ENCODE measurements around the gene MYH15. TPM values are rescaled to one million over a fixed set of nuclear protein-coding genes. Genes with fewer than 3 reads are reported as not detected.

The MYH15 gene
- total RNA-seq, 4 donors from 2014 or later: 0.10 to 0.27 (median 0.13) TPM; not detected in 1

DNA sequence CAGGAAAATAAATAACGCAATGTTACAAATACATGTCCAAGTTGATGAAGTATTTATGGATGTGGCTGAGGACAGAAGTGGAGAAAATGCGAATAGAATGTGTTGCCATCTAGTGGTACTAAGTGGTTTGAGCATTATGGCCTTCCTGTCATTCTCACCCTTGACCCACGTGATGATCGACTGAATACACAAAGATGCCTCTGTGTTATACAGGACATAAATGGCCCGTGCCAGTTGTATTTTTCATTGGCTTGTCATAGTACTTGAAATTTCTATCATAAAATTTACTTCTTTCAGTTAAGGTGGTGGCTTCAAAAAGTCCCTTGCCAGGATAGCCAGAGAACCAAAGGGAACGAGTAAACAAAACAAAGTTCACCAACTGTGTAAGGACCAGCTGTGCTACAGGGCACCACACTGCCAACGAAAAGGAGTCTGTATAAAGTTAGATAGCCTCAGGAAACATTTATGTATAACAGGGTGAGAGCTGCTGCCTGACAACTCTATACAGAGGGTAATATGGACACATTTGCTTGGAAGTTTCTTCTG is 103.7 kb downstream of the MYH15 start:
- intact Hi-C loops (cut with DNase I; ENCODE audit: low total_unique reads) (no loop called here), in situ Hi-C loops (cut with MboI; ENCODE audit: low sequenced_read_pairs in 4 of 4) (loop anchor here in 1 of 4 donors (25.0 kb wide), 1 partner anchor 469 kb away; no protein-coding TSS in a partner anchor)
- Histone ChIP-seq H3K4me1 (no peaks in the 10 kb centered on the region), H3K36me3 (no peaks in the 10 kb centered on the region), H3K9me3 (no peaks in the 10 kb centered on the region), H3K27ac (no peak overlapping the region), H3K4me3 (no peak overlapping the region), H3K27me3 (no peaks in the 10 kb centered on the region)
- ATAC-seq: peak in 1 of 2 donors; percentile 56
- no peak for DNase-seq
- TF ChIP-seq POLR2A (IDR thresholded peaks at IDR 0.05): no peak
- TF ChIP-seq, protein P1, sequence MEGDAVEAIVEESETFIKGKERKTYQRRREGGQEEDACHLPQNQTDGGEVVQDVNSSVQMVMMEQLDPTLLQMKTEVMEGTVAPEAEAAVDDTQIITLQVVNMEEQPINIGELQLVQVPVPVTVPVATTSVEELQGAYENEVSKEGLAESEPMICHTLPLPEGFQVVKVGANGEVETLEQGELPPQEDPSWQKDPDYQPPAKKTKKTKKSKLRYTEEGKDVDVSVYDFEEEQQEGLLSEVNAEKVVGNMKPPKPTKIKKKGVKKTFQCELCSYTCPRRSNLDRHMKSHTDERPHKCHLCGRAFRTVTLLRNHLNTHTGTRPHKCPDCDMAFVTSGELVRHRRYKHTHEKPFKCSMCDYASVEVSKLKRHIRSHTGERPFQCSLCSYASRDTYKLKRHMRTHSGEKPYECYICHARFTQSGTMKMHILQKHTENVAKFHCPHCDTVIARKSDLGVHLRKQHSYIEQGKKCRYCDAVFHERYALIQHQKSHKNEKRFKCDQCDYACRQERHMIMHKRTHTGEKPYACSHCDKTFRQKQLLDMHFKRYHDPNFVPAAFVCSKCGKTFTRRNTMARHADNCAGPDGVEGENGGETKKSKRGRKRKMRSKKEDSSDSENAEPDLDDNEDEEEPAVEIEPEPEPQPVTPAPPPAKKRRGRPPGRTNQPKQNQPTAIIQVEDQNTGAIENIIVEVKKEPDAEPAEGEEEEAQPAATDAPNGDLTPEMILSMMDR (IDR thresholded peaks at IDR 0.05 in 4 of 5, conservative IDR thresholded peaks at IDR 0.05 in 1 of 5): peak in 1 of 5 experiments; percentile 56

DNA sequence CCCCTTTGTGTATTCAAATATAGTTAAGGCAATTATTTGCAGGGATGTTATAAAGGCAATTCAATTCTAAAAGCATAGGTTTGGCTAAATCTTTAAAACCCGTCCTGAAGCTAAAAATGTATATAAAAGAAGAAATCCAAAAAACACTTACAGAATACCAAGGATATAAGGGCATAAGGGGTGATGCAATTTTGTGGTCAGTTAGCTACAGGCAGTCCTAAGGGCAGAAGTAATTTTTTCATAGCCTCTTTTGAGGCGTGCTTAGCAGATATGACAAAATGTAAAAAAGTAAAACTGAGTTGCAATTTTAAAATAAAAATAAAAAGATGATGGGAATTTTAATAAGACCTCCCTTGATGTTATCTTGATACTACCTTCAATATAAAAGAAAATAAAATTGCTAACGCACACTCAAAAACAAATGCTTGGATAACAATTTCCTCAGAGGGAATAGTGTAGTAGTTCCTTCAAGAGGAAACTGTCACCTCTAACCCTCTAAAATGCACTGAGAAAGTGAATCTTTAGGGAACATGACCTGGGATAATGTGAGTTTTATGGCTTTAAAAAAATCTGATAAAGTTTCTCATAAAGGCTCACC is 104.2 kb downstream of the MYH15 start:
- ATAC-seq (no peak), DNase-seq (no peak)
- H3K4me3 ChIP-seq: no peak overlapping the region
- intact Hi-C loops (cut with DNase I; ENCODE audit: low total_unique reads): no loop called here
- no peaks in the 10 kb centered on the region for H3K4me1 ChIP-seq
- H3K27me3 ChIP-seq: no peaks in the 10 kb centered on the region
- H3K36me3 ChIP-seq: no peaks in the 10 kb centered on the region
- in situ Hi-C loops (cut with MboI; ENCODE audit: low sequenced_read_pairs in 4 of 4): loop anchor here in 1 of 4 donors (25.0 kb wide), 1 partner anchor 469 kb away; no protein-coding TSS in a partner anchor
- no peaks in the 10 kb centered on the region for H3K9me3 ChIP-seq
- TF ChIP-seq, protein P1 (IDR thresholded peaks at IDR 0.05 in 4 of 5, conservative IDR thresholded peaks at IDR 0.05 in 1 of 5): no peak
- H3K27ac ChIP-seq: no peak overlapping the region

DNA sequence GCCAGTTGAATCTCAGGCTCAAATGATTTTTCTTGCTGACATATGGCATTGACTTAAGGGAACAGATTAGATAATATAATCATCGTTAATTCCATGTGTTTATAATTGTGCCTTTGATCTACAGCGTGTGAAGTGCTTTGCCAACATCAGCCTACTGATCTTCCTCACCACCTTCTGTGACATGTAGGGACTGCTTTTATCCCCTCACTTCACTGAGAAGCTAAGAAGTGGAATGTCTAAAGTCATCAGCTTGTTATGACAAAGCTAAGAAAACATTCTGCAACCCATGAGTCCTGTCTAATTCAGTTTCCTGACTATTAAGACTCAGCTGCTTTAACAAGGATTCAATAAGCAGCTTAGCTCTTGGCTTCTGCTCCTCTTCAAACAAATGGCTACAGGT is 106.0 kb downstream of the MYH15 start:
- intact Hi-C loops (cut with DNase I; ENCODE audit: low total_unique reads) (no loop called here), in situ Hi-C loops (cut with MboI; ENCODE audit: low sequenced_read_pairs in 4 of 4) (loop anchor here in 1 of 4 donors (25.0 kb wide), 1 partner anchor 467 kb away; no protein-coding TSS in a partner anchor)
- no peaks in the 10 kb centered on the region for H3K36me3 ChIP-seq

DNA sequence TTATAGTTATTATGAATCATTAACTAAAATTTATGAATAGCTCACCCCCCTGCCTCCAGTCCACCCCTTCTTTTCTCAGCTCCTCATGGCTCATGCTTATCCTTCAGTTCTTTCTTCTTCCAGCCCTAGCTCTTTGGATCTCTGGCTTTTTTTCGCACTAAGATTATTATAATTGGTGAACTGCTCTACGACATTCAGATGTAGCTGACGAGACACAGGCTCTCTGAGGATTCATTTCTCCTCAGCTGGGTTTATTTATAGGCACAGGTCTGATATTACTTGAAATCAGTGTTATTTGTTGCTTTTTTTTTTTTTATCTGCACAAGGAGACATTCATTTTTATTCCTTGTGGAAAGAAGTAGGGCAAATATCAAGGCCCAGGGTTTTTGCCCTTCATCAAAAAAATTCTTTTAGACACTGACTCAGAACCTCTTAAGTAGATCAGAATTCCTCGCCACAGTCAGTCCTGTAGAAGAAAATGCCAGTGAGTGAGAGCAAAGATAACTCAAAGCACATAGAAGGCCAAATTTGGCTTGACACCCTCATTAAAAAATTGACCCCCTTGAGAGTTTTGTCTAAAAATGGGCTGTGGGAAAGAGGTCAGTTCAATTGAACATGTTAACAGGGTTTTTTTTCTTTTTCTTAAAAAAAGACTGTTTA is 106.6 kb downstream of the MYH15 start:
- in situ Hi-C loops (cut with MboI; ENCODE audit: low sequenced_read_pairs in 4 of 4): loop anchor here in 1 of 4 donors (25.0 kb wide), 1 partner anchor 467 kb away; no protein-coding TSS in a partner anchor

More for the DNA sequence above, 106.0 kb downstream of the MYH15 start:
- no peaks in the 10 kb centered on the region for H3K27me3 ChIP-seq
- TF ChIP-seq, protein P1 (IDR thresholded peaks at IDR 0.05 in 4 of 5, conservative IDR thresholded peaks at IDR 0.05 in 1 of 5): no peak
- no peak for TF ChIP-seq POLR2A (IDR thresholded peaks at IDR 0.05)
- no peaks in the 10 kb centered on the region for H3K4me1 ChIP-seq
- no peak for DNase-seq
- no peak overlapping the region for H3K27ac ChIP-seq
- H3K4me3 ChIP-seq: no peak overlapping the region
- no peak for ATAC-seq
- no peaks in the 10 kb centered on the region for H3K9me3 ChIP-seq

More for the DNA sequence above, 106.6 kb downstream of the MYH15 start:
- TF ChIP-seq POLR2A (IDR thresholded peaks at IDR 0.05): no peak
- TF ChIP-seq, protein P1 (IDR thresholded peaks at IDR 0.05 in 4 of 5, conservative IDR thresholded peaks at IDR 0.05 in 1 of 5): no peak
- no peak for ATAC-seq
- Histone ChIP-seq H3K36me3 (no peaks in the 10 kb centered on the region), H3K4me1 (no peaks in the 10 kb centered on the region), H3K4me3 (no peak overlapping the region), H3K27me3 (no peaks in the 10 kb centered on the region), H3K27ac (no peak overlapping the region), H3K9me3 (no peaks in the 10 kb centered on the region)
- intact Hi-C loops (cut with DNase I; ENCODE audit: low total_unique reads): no loop called here
- DNase-seq: no peak

Data from gastrocnemius medialis (tissue), 4 donors.